K562 (cell line): Measurements from ENCODE around the gene BLM. TPM values are rescaled to one million over a fixed set of nuclear protein-coding genes. Genes with fewer than 3 reads are reported as not detected.

Experiments used
- ARID4B ChIP-seq: sonication (generic); formaldehyde crosslinking; IDR thresholded peaks from 2 replicates; pipeline ENCODE4 v1.8.0; 2022; ENCODE audit warnings: mild to moderate bottlenecking, missing genetic modification reagents
- ATF6 ChIP-seq: sonication (generic); formaldehyde crosslinking; IDR thresholded peaks from 2 replicates; pipeline ENCODE4 v1.4.0; 2020; ENCODE audit warnings: mild to moderate bottlenecking, missing genetic modification reagents
- FOXJ3 ChIP-seq: sonication (generic); formaldehyde crosslinking; IDR thresholded peaks from 2 replicates; pipeline ENCODE4 v1.4.0; 2020; ENCODE audit warnings: mild to moderate bottlenecking, missing genetic modification reagents
- MCM5 ChIP-seq: fragments of 450-650 bp; IDR thresholded peaks from 2 replicates; pipeline ENCODE4 v1.6.1; 2016; ENCODE audit warnings: low read depth
- NR2C1 ChIP-seq, 2 experiments: fragments of 450-650 bp; IDR thresholded peaks; 2 replicates each; pipeline ENCODE4 v1.6.1; 2017; ENCODE audit warnings: mild to moderate bottlenecking in 2 of 2, antibody characterized with exemption in 1 of 2, inconsistent platforms in 1 of 2, missing compliant biosample characterization in 1 of 2, missing genetic modification characterization in 1 of 2
- NR2C2 ChIP-seq, 2 experiments: fragments of 200-800 bp in 1 of 2; sonication (Bioruptor generic) in 1 of 2; sonication (generic) in 1 of 2; formaldehyde crosslinking in 1 of 2; IDR thresholded peaks; 2 replicates each; pipeline versions ENCODE4 v1.6.1 to v1.8.0; 2016 to 2022; ENCODE audit warnings: mild to moderate bottlenecking in 1 of 2, missing compliant biosample characterization in 1 of 2, missing genetic modification characterization in 1 of 2, missing genetic modification reagents in 1 of 2
- STAT5A ChIP-seq: IDR thresholded peaks from 2 replicates; pipeline ENCODE4 v1.6.1; 2012; ENCODE audit warnings: low read length, inconsistent platforms, borderline replicate concordance
- USF2 ChIP-seq: sonication (generic); formaldehyde crosslinking; IDR thresholded peaks from 2 replicates; pipeline ENCODE4 v1.5.0; 2020; ENCODE audit warnings: missing genetic modification reagents
- ZBTB9 ChIP-seq: fragments of 450-650 bp; formaldehyde crosslinking; IDR thresholded peaks from 2 replicates; pipeline ENCODE4 v1.4.0; 2020; ENCODE audit warnings: mild to moderate bottlenecking, moderate library complexity
- ZNF398 ChIP-seq: fragments of 250-450 bp; sonication (Bioruptor Pico); IDR thresholded peaks from 2 replicates; pipeline ENCODE4 v1.8.0; 2021; ENCODE audit warnings: moderate library complexity, mild to moderate bottlenecking, inconsistent platforms
- ZNF655 ChIP-seq: fragments of 250-450 bp; sonication (Bioruptor Pico); IDR thresholded peaks from 2 replicates; pipeline ENCODE4 v1.5.0; 2021
- polyA plus RNA-seq, 8 experiments: library from polyadenylated mRNA; depleted of rRNA in 4 of 8; stranded (reverse) in 5 of 8; unstranded in 3 of 8; fragments of >200 nt; fragmentation: Nextera tagmentation in 2 of 8; fragmentation: Illumina TruSeq in 1 of 8; extraction: Ambion mirVana in 2 of 8; extraction: Trizol in 1 of 8; gene quantifications; 2 replicates each; pipeline versions ENCODE4 v1.2.1 to v1.2.3, GENCODE V29; 2011 to 2014; ENCODE audit warnings: inconsistent platforms in 1 of 8, missing spikeins in 1 of 8
- total RNA-seq, 7 experiments: library from RNA; depleted of rRNA in 6 of 7; stranded (reverse); fragments of >200 nt in 6 of 7; fragmentation: Illumina TruSeq in 2 of 7; extraction: Trizol in 2 of 7; gene quantifications; 2 replicates each; pipeline versions ENCODE4 v1.2.1 to v1.2.3, GENCODE V29; 2011 to 2021; ENCODE audit warnings: low replicate concordance in 1 of 7

Gene BLM
- total and polyA plus RNA-seq, 9 of the 15 experiments (the other 6 are each of a cell fraction or from before 2014, with no cell fraction given): 21.0 to 56.0 (median 43.9) TPM

- TF ChIP-seq NR2C2 (CRISPR knock-in tag; IDR thresholded peaks at IDR 0.05): no peak
- no peak for TF ChIP-seq NR2C2 (tag; IDR thresholded peaks at IDR 0.05)
- TF ChIP-seq ZNF398 (CRISPR knock-in tag): no peak
- TF ChIP-seq STAT5A: no peak
- TF ChIP-seq ZNF655 (CRISPR knock-in tag): no peak
- no peak for TF ChIP-seq NR2C1 (IDR thresholded peaks at IDR 0.05)
- TF ChIP-seq NR2C1 (tag; IDR thresholded peaks at IDR 0.05): no peak
- TF ChIP-seq FOXJ3 (CRISPR knock-in tag): no peak
- no peak for TF ChIP-seq ATF6 (CRISPR knock-in tag)
- no peak for TF ChIP-seq USF2
- TF ChIP-seq ARID4B: no peak
- TF ChIP-seq ZBTB9 (CRISPR knock-in tag): no peak
- no peak for TF ChIP-seq MCM5
Observed at GRCh38 chr15:90685591-90686434, 31.3 kb upstream of the BLM start (continued).
